Testis (tissue), 2 donors: ENCODE measurements around the gene ANKH.

Experiments
- POLR2A ChIP-seq: fragments of 450-650 bp; IDR thresholded peaks from one replicate; pipeline ENCODE4 v1.6.1; 2017; ENCODE audit warnings: antibody characterized with exemption, mild to moderate bottlenecking, moderate library complexity
- TF ChIP-seq, protein P1 (sequence below), 3 experiments: fragments of 450-650 bp in 2 of 3; fragments of 200-600 bp in 1 of 3; sonication (generic) in 1 of 3; IDR thresholded peaks; one replicate each; pipeline ENCODE4 v1.5.1; 2016 to 2019; ENCODE audit warnings: antibody characterized with exemption in 3 of 3, mild to moderate bottlenecking in 2 of 3, moderate library complexity in 1 of 3

DNA sequence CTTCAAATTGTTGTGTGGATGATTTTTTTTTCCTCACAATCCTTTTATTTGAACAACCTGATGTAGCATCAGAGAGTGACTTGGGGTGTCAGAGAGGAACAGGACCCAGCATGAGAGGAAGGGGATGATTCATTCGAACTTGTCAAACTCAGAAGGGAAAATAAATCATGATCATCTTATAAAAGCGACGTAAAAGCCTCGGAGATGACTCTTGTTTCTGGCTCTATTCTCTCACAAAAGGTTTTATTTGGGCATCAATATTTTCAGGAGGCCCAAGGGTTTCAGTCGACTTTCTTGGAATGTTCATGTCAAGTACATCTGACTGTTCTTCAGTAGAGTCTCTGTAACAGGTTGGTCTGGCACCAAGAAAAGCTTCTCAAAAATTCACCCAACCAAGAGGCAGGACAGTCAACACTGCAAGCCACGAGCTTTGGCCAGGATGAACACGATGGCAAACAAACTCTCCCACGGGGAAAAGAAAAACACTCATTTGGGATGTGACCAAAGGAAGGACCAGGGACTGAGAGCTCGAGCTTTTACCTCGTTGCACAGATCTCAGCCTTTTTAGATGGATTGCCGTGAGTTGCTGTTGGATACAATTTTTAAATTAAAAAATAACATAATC lies 55.1 kb downstream of the ANKH start:
- TF ChIP-seq, protein P1, sequence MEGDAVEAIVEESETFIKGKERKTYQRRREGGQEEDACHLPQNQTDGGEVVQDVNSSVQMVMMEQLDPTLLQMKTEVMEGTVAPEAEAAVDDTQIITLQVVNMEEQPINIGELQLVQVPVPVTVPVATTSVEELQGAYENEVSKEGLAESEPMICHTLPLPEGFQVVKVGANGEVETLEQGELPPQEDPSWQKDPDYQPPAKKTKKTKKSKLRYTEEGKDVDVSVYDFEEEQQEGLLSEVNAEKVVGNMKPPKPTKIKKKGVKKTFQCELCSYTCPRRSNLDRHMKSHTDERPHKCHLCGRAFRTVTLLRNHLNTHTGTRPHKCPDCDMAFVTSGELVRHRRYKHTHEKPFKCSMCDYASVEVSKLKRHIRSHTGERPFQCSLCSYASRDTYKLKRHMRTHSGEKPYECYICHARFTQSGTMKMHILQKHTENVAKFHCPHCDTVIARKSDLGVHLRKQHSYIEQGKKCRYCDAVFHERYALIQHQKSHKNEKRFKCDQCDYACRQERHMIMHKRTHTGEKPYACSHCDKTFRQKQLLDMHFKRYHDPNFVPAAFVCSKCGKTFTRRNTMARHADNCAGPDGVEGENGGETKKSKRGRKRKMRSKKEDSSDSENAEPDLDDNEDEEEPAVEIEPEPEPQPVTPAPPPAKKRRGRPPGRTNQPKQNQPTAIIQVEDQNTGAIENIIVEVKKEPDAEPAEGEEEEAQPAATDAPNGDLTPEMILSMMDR (IDR thresholded peaks at IDR 0.05): no peak
- TF ChIP-seq POLR2A: no peak
